HepG2 (cell line): ENCODE results near the gene ABCA13. TPM values are rescaled to one million over a fixed set of nuclear protein-coding genes. Genes with fewer than 3 reads are reported as not detected.

Source experiments
- ATAC-seq: fragments of 200-7000 bp; cut with Tn5 transposase; 3 replicates; pipeline ENCODE4 v1.9.1; 2020; ENCODE audit warnings: mild to moderate bottlenecking, moderate library complexity
- BruUV-seq: library from RNA; stranded (reverse); fragments of 400-500 nt; replicated peaks from 2 replicates; lab custom pipeline; 2021; lab: Mats Ljungman, UMichigan
- CTCF ChIA-PET: fragments of 300-600 bp; formaldehyde crosslinking; extraction: SDS; loops from one replicate; lab custom pipeline; 2021; ENCODE audit warnings: low total read pairs, inconsistent platforms, low intra/inter-chr PET ratio; lab: Yijun Ruan, JAX
- POLR2A ChIA-PET: fragments of 350-600 bp; sonication (Branson Sonifier 250); formaldehyde crosslinking; loops from one replicate; lab custom pipeline; 2020; ENCODE audit warnings: antibody characterized with exemption, inconsistent platforms; lab: Yijun Ruan, JAX
- DNase-seq: peaks from one replicate; pipeline ENCODE4 v3.0.0-alpha.2; 2015; ENCODE audit warnings: low spot score
- FAIRE-seq: peaks from 3 replicates; lab custom pipeline; 2011; peaks lifted over from hg19 to GRCh38; lab: Jason Lieb, UNC
- H2AFZ ChIP-seq: one replicate; pipeline ENCODE4 v1.6.1; 2011; ENCODE audit warnings: low read length, inconsistent platforms
- H3K27ac ChIP-seq: fragments of 300-600 bp; 3 replicates; pipeline ENCODE4 v1.8.0; 2011; ENCODE audit warnings: mixed run types, mild to moderate bottlenecking, mixed read lengths, low read length, inconsistent platforms; ENCODE audit not compliant: insufficient read depth; ENCODE audit errors: extremely low read length
- H3K27me3 ChIP-seq, 2 experiments: fragments of 200-600 bp in 1 of 2; 2 replicates in 1 of 2; 3 replicates in 1 of 2; pipeline versions ENCODE4 v1.6.0 to v1.8.0; 2011; ENCODE audit warnings: low read length in 2 of 2, mild to moderate bottlenecking in 2 of 2, moderate library complexity in 2 of 2, inconsistent platforms in 1 of 2; ENCODE audit not compliant: insufficient read depth in 2 of 2, control insufficient read depth in 1 of 2
- H3K36me3 ChIP-seq, 2 experiments: fragments of 200-600 bp in 1 of 2; replicated peaks in 1 of 2; 2 replicates in 1 of 2; 3 replicates in 1 of 2; pipeline versions ENCODE4 v1.5.1 to v1.8.0; 2011; ENCODE audit warnings: low read length in 2 of 2, inconsistent platforms in 1 of 2; ENCODE audit not compliant: insufficient read depth in 2 of 2, control insufficient read depth in 1 of 2
- H3K4me1 ChIP-seq: 2 replicates; pipeline ENCODE4 v1.5.1; 2012; ENCODE audit warnings: low read length, inconsistent platforms; ENCODE audit not compliant: insufficient read depth
- H3K4me2 ChIP-seq: 2 replicates; pipeline ENCODE4 v1.6.0; 2011; ENCODE audit warnings: low read depth, low read length, inconsistent platforms
- H3K4me3 ChIP-seq, 3 experiments: fragments of 200-600 bp in 1 of 3; sonication (generic), shearing (Covaris generic) in 1 of 3; replicated peaks in 1 of 3; 2 replicates each; pipeline ENCODE4 v1.5.1; 2011 to 2016; ENCODE audit warnings: low read length in 3 of 3, inconsistent platforms in 2 of 3, low read depth in 2 of 3, mild to moderate bottlenecking in 2 of 3, control low read depth in 1 of 3, mixed read lengths in 1 of 3; ENCODE audit not compliant: insufficient read depth in 1 of 3
- H3K79me2 ChIP-seq: one replicate; pipeline ENCODE4 v1.6.1; 2011; ENCODE audit warnings: low read length, inconsistent platforms; ENCODE audit not compliant: insufficient read depth
- H3K9ac ChIP-seq: 2 replicates; pipeline ENCODE4 v1.6.0; 2011; ENCODE audit warnings: mild to moderate bottlenecking, low read depth, low read length, inconsistent platforms; ENCODE audit not compliant: insufficient read depth
- H3K9me3 ChIP-seq: 2 replicates; pipeline ENCODE4 v1.5.1; 2012; ENCODE audit warnings: mild to moderate bottlenecking, low read length
- H4K20me1 ChIP-seq: 2 replicates; pipeline ENCODE4 v1.6.0; 2011; ENCODE audit warnings: inconsistent platforms, mild to moderate bottlenecking, low read length, moderate library complexity; ENCODE audit not compliant: insufficient read depth
- ATM ChIP-seq: fragments of 450-650 bp; IDR thresholded peaks from 2 replicates; pipeline ENCODE4 v1.7.1; 2017; ENCODE audit warnings: mild to moderate bottlenecking, borderline replicate concordance
- CTCF ChIP-seq: sonication (generic); formaldehyde crosslinking; IDR thresholded peaks from 2 replicates; pipeline ENCODE4 v1.5.0; 2020; ENCODE audit warnings: mild to moderate bottlenecking, missing genetic modification reagents, moderate library complexity
- ELF4 ChIP-seq: sonication (generic); formaldehyde crosslinking; IDR thresholded peaks from 2 replicates; pipeline ENCODE4 v1.5.0; 2020; ENCODE audit warnings: missing genetic modification reagents, mild to moderate bottlenecking, moderate library complexity, borderline replicate concordance
- HDAC1 ChIP-seq: sonication (generic); formaldehyde crosslinking; IDR thresholded peaks from 2 replicates; pipeline ENCODE4 v1.5.1; 2020; ENCODE audit warnings: mild to moderate bottlenecking, missing genetic modification reagents
- JUN ChIP-seq: sonication (generic); formaldehyde crosslinking; IDR thresholded peaks from 2 replicates; pipeline ENCODE4 v1.4.0; 2020; ENCODE audit warnings: mild to moderate bottlenecking, missing genetic modification reagents
- RAD21 ChIP-seq: fragments of 450-650 bp; formaldehyde crosslinking; IDR thresholded peaks from 2 replicates; pipeline ENCODE4 v1.5.0; 2020; ENCODE audit warnings: mild to moderate bottlenecking
- RFX5 ChIP-seq: IDR thresholded peaks from 2 replicates; pipeline ENCODE4 v1.6.1; 2011; ENCODE audit warnings: low read depth, low read length, improper control_type of control experiment
- SMC3 ChIP-seq: IDR thresholded peaks from 2 replicates; pipeline ENCODE4 v1.6.1; 2011; ENCODE audit warnings: low read length, improper control_type of control experiment
- STAG1 ChIP-seq: sonication (generic); formaldehyde crosslinking; IDR thresholded peaks from 2 replicates; pipeline ENCODE4 v1.4.0; 2020; ENCODE audit warnings: missing genetic modification reagents
- WGBS: methylation state at CpG from one replicate; pipeline ENCODE4 v1.1.6; 2017; ENCODE audit warnings: low lambda C conversion rate; 5-methylcytosine and 5-hydroxymethylcytosine counted together
- in situ Hi-C: cut with HindIII; loops from 2 replicates; pipeline ENCODE4 v1.10.0; 2017; ENCODE audit warnings: low pct_unique_long_range_greater_than_20kb; ENCODE audit not compliant: extremely low pct_ligation_motif_present
- intact Hi-C: fragments of 100-400 bp; cut with micrococcal nuclease; formaldehyde crosslinking; loops from one replicate; pipeline ENCODE4 v1.10.0; 2022; ENCODE audit not compliant: unreplicated experiment
- polyA plus RNA-seq, 8 experiments: library from polyadenylated mRNA; depleted of rRNA in 3 of 8; stranded (reverse) in 7 of 8; unstranded in 1 of 8; fragments of >200 nt; fragmentation: Illumina TruSeq in 4 of 8; extraction: Trizol in 4 of 8; gene quantifications; 2 replicates each; pipeline versions ENCODE4 v1.2.1 to v1.2.3, GENCODE V29; 2011 to 2016; ENCODE audit warnings: low read depth in 4 of 8, missing spikeins in 1 of 8, mixed read lengths in 1 of 8; ENCODE audit not compliant: insufficient read depth in 1 of 8
- total RNA-seq, 5 experiments: library from RNA; depleted of rRNA; stranded (reverse); fragments of >200 nt; fragmentation: Illumina TruSeq; extraction: Trizol; gene quantifications; 2 replicates each; pipeline ENCODE4 v1.2.3, GENCODE V29; 2016; ENCODE audit warnings: low read depth in 1 of 5

Gene ABCA13
- total and polyA plus RNA-seq, 2 of the 13 experiments (the other 11 are each of a cell fraction or from before 2014, with no cell fraction given): 0.03 TPM; not detected in 1

GRCh38 chr7:48299580-48300169 lies 128.4 kb downstream of the ABCA13 start:
- Histone ChIP-seq H3K4me3 (no peak overlapping the region), H3K27me3 (no peaks in the 10 kb centered on the region), H2AFZ (no peak overlapping the region), H3K36me3 (no peaks in the 10 kb centered on the region), H3K9me3 (no peaks in the 10 kb centered on the region), H3K79me2 (no peaks in the 10 kb centered on the region), H3K4me1 (no peaks in the 10 kb centered on the region), H3K4me2 (no peak overlapping the region), H3K9ac (no peak overlapping the region), H3K27ac (no peak overlapping the region), H4K20me1 (no peaks in the 10 kb centered on the region)
- ChIA-PET POLR2A (no interaction called here), CTCF (interaction anchor here (1.3 to 1.7 kb wide), 2 partner anchors 575 to 1553 kb away, joined by 3 to 6 read pairs; no protein-coding TSS in a partner anchor)
- intact Hi-C loops: loop anchor here (5.0 kb wide), 1 partner anchor 868 kb away; no protein-coding TSS in a partner anchor
- FAIRE-seq: peak; percentile 79
- peak; percentile 47 for DNase-seq
- no TSS peak for BruUV-seq
- ATAC-seq: peak; percentile 98
- in situ Hi-C loops: loop anchor here (25.0 kb wide), 1 partner anchor 1538 kb away; no protein-coding TSS in a partner anchor
- no peak for TF ChIP-seq RFX5
- peak; percentile 87 for TF ChIP-seq STAG1 (CRISPR knock-in tag)
- TF ChIP-seq CTCF (CRISPR knock-in tag): peak; percentile 79
- no peak for TF ChIP-seq ELF4 (CRISPR knock-in tag)
- no peak for TF ChIP-seq JUN (CRISPR knock-in tag)
- peak; percentile 79 for TF ChIP-seq SMC3
- no peak for TF ChIP-seq HDAC1 (CRISPR knock-in tag)
- TF ChIP-seq ATM: no peak
- TF ChIP-seq RAD21: peak; percentile 38; the same call in 1 of the 2 replicates
- TF ChIP-seq, all 625 proteins: peak for 4
- WGBS: 1% methylated on average over 4 of the region's 4 CpGs
